Heart left ventricle (tissue), 16 donors: ENCODE results near the gene CRYGN. TPM values are rescaled to one million over a fixed set of nuclear protein-coding genes. Genes with fewer than 3 reads are reported as not detected.

ENCODE experiments used
- ATAC-seq, 4 donors: fragments of 200-7000 bp; cut with Tn5 transposase; one replicate each; pipeline ENCODE4 v1.9.1; 2020 to 2022; ENCODE audit warnings: moderate library complexity in 4 of 4, mild to moderate bottlenecking in 3 of 4, moderate number of reproducible peaks in 1 of 4
- DNase-seq, 5 donors: peaks; one replicate each; pipeline ENCODE4 v3.0.0-alpha.2; 2020
- H3K27ac ChIP-seq, 12 donors: fragments of 200-600 bp; sonication (generic) in 4 of 12; one replicate each; pipeline versions ENCODE4 v1.5.0 to v1.8.0; 2016 to 2022; ENCODE audit warnings: mild to moderate bottlenecking in 2 of 12
- H3K27me3 ChIP-seq, 9 donors: fragments of 200-600 bp; sonication (generic) in 2 of 9; one replicate each; pipeline versions ENCODE4 v1.5.1 to v1.8.0; 2016 to 2022; ENCODE audit warnings: mild to moderate bottlenecking in 3 of 9
- H3K36me3 ChIP-seq, 9 donors: fragments of 200-600 bp; sonication (generic) in 2 of 9; one replicate each; pipeline versions ENCODE4 v1.5.0 to v1.8.0; 2018 to 2022; ENCODE audit warnings: mild to moderate bottlenecking in 2 of 9
- H3K4me1 ChIP-seq, 12 donors: fragments of 200-600 bp; sonication (generic) in 4 of 12; one replicate each; pipeline versions ENCODE4 v1.5.0 to v1.8.0; 2016 to 2022; ENCODE audit warnings: mild to moderate bottlenecking in 3 of 12
- H3K4me3 ChIP-seq, 12 donors: fragments of 200-600 bp; sonication (generic) in 4 of 12; one replicate each; pipeline versions ENCODE4 v1.5.0 to v1.8.0; 2017 to 2022; ENCODE audit warnings: mild to moderate bottlenecking in 9 of 12, moderate library complexity in 4 of 12
- H3K9me3 ChIP-seq, 12 donors: fragments of 200-600 bp; sonication (generic) in 4 of 12; one replicate each; pipeline versions ENCODE4 v1.5.0 to v1.8.0; 2016 to 2022; ENCODE audit warnings: mild to moderate bottlenecking in 1 of 12
- CTCF ChIP-seq, 12 donors: fragments of 200-600 bp; sonication (generic) in 4 of 12; IDR thresholded peaks; one replicate each; pipeline versions ENCODE4 v1.5.0 to v1.8.0; 2018 to 2022; ENCODE audit warnings: antibody characterized with exemption in 12 of 12, mild to moderate bottlenecking in 5 of 12
- POLR2A ChIP-seq, 2 donors: fragments of 450-650 bp; IDR thresholded peaks; one replicate each; pipeline ENCODE4 v1.6.1; 2017; ENCODE audit warnings: antibody characterized with exemption in 2 of 2, mild to moderate bottlenecking in 2 of 2, moderate library complexity in 2 of 2
- WGBS, 4 donors: extraction: QIAGEN DNeasy Blood & Tissue Kit in 2 of 4; methylation state at CpG; one replicate each; pipeline versions ENCODE4 v1.1.5 to v1.1.7; 2013 to 2018; 5-methylcytosine and 5-hydroxymethylcytosine counted together
- intact Hi-C, 10 donors: fragments of 100-400 bp; cut with DNase I; formaldehyde crosslinking; loops; one replicate each; pipeline versions ENCODE4 v1.11.1 to v1.14.2; 2022
- polyA plus RNA-seq, 2 donors: library from polyadenylated mRNA; stranded (reverse); fragments of 200-250 nt; gene quantifications; one replicate each; pipeline ENCODE4 v1.2.3, GENCODE V29; 2013
- total RNA-seq, 9 donors: library from RNA; depleted of rRNA in 2 of 9; stranded (reverse); fragments of >200 nt in 2 of 9; fragmentation: NEBNext Ultra II Directional in 3 of 9; extraction: Animal tissue kit (Norgen Biotek cat#: 25700) in 3 of 9; gene quantifications; one replicate each; pipeline versions ENCODE4 v1.1.0 to v1.2.4, GENCODE V29; 2016 to 2023
- donor health status: ischemic (EF 13 %, LVEDD 7.1; RV severe dilation, severe dysfunction).
- donor health status: healthy with polysubstance abuse.
- donor health status: DM: no; HTN: yes; CAD: no.
- donor health status: DM: no; HTN: no; CAD: no.
- donor health status: ischemic (EF 25% LVEDD 6.9; RV normal size, moderate dysfunction).
- donor health status: ischemic (EF 25% LVEDD 5.7; RV mildly dilated, moderate dysfunction).
- donor health status: healthy.
- donor health status: DM: yes; HTN: yes; CAD: no.
- donor health status: ischemic (EF 35%, LVEDD 5.7; RV mildly dilated, moderate dysfunction).
- donor health status: nonischemic (EF 11% LVEDD 7.7; RV severe dilation, severe dysfunction).
- donor health status: DM: yes; HTN: yes; CAD: no.
- donor health status: PGD.
- donor health status: ischemic (EF 29% LVEDD 5.4; RV normal size, mild dysfunction).
- donor health status: nonischemic (EF 23%, LVEDD 6.1; RV moderate dilation, normal function).

CRYGN gene
- total and polyA plus RNA-seq, 11 donors = 0.50 to 0.52 TPM; not detected in 9

DNA sequence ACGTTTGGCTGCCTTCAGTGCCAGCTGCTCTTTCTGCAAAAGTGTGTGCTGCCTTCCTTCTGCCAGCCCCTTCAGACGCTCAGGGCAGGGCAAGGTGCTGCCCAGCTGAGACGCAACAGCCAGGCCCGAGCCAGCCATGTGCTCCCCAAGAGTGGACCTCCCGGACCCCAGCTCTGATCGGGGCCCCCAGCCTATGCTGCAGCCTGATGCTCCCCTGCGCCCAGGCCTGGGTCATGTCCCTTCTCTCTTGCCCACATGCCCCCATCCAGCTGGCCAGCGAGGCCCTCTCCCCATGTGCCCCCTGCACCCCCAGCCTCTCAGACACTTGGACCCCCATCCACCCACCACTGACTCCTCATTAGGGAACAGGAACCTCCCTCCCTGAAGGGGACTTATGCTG lies 47.9 kb downstream of the CRYGN start:
- ATAC-seq = no peak
- DNase-seq = no peak
- intact Hi-C loops = no loop called here
- H3K36me3 ChIP-seq = no peaks in the 10 kb centered on the region
- H3K9me3 ChIP-seq = no peaks in the 10 kb centered on the region
- WGBS, 4 donors = 77 to 91% (median 87%) methylated on average over 7 to 8 of the region's 8 CpGs
- no peak overlapping the region for H3K27ac ChIP-seq
- TF ChIP-seq CTCF (IDR thresholded peaks at IDR 0.05) (no peak), POLR2A (IDR thresholded peaks at IDR 0.05) (no peak)
- no peak overlapping the region for H3K4me3 ChIP-seq
- no peaks in the 10 kb centered on the region for H3K4me1 ChIP-seq
- H3K27me3 ChIP-seq = peaks cover 0 to 28% (median 0%) of the 10 kb centered on the region in 9 donors

DNA sequence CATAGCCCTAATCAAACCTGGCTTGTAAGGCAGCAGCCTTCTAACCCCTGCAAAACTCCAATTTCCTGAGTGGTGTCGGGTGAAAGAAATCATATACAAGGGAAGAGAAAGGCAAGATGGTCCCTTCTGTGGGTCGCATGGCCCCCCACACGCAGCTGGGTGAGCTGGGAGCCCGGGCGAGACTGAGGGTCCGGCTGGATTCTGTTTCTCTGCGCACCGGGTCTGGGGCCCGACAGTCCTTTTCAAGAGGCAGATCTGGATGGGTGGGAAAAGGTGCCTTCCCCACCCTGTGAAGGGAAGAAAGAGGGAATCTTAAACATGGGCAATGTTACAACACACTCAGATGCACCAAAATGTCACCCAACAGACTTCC lies 48.6 kb downstream of the CRYGN start:
- DNase-seq (no peak), ATAC-seq (no peak)
- intact Hi-C loops = no loop called here
- Histone ChIP-seq H3K4me3 (no peak overlapping the region), H3K4me1 (no peaks in the 10 kb centered on the region), H3K27ac (no peak overlapping the region), H3K27me3 (peaks cover 0 to 28% (median 0%) of the 10 kb centered on the region in 9 donors), H3K36me3 (no peaks in the 10 kb centered on the region), H3K9me3 (no peaks in the 10 kb centered on the region)
- TF ChIP-seq POLR2A (IDR thresholded peaks at IDR 0.05) (no peak), CTCF (IDR thresholded peaks at IDR 0.05) (no peak)
- 91 to 95% (median 94%) methylated on average over 9 of the region's 9 CpGs for WGBS, 4 donors

DNA sequence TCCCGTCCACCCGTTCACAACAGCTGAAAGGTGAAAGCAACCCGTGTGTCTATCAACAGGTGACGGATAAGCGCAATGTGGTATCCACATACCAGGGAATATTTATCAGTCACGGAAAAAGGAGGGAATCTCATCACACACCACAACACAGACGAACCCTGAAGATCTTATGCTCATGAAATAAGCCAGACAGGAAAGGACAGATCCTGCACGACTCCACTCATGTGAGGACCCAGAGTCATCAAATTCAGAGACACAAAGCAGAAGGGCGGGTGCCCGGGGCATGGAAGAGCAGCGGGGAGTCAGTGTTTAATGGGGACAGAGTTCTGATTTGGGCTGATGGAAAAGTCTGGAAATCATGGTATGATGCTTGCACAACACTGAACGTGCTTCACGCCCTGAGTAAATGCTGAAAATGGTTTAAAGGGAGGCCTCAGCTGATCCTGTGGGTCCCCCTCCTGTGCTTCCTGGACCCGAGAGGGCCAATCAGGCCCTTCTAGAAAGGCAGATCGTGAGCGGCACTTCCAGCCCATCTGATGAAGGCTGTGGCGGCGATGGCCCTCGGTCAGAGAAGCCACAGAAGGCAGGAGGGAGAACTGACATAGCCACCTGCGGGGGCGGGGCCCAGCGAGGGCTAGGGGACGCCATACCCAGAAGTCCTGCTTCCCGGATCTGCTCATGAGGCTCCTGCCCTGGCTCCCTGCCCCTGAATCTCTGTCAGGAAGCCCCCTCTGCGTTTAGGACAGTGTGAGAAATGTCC lies 49.2 kb downstream of the CRYGN start:
- DNase-seq = no peak
- H3K27ac ChIP-seq = no peak overlapping the region
- TF ChIP-seq POLR2A (IDR thresholded peaks at IDR 0.05) (no peak), CTCF (IDR thresholded peaks at IDR 0.05) (no peak)
- peaks cover 0 to 28% (median 0%) of the 10 kb centered on the region in 9 donors for H3K27me3 ChIP-seq
- no peak for ATAC-seq
- no peak overlapping the region for H3K4me3 ChIP-seq
- intact Hi-C loops = no loop called here
- H3K9me3 ChIP-seq = no peaks in the 10 kb centered on the region
- H3K4me1 ChIP-seq = no peaks in the 10 kb centered on the region
- WGBS, 4 donors = 74 to 84% (median 81%) methylated on average over 25 of the region's 25 CpGs
- H3K36me3 ChIP-seq = no peaks in the 10 kb centered on the region

- no peaks in the 10 kb centered on the region for H3K9me3 ChIP-seq
- H3K27me3 ChIP-seq = peaks cover 0 to 35% (median 0%) of the 10 kb centered on the region in 9 donors
- TF ChIP-seq CTCF (IDR thresholded peaks at IDR 0.05) = no peak
- ATAC-seq (no peak), DNase-seq (peak in 1 of 5 donors; percentile 36)
- H3K27ac ChIP-seq = no peak overlapping the region
- 84 to 87% (median 85%) methylated on average over 18 to 24 of the region's 24 CpGs for WGBS, 4 donors
- no peak overlapping the region for H3K4me3 ChIP-seq
- no peaks in the 10 kb centered on the region for H3K36me3 ChIP-seq
- intact Hi-C loops = loop anchor here in 2 of 10 donors (10.0 kb wide), 1 partner anchor 45 kb away; no protein-coding TSS in a partner anchor
- no peaks in the 10 kb centered on the region for H3K4me1 ChIP-seq
These were observed 50.0 kb downstream of the CRYGN start for GRCh38 chr7:151389768-151390597.
